Measurements from ENCODE around the gene NETO2. TPM values are rescaled to one million over a fixed set of nuclear protein-coding genes. Genes with fewer than 3 reads are reported as not detected.

The NETO2 gene
- total RNA-seq, 1 donor from 2014 or later = 1.4 TPM

Other genes starting within 250 kb of the NETO2 start
- 80.6 TPM for gene DNAJA2, start 170.3 kb downstream of the NETO2 start, total RNA-seq